Fibroblast of mammary gland (primary cell): ENCODE results near the gene BIRC3.

Experiments used
- DNase-seq: peaks from one replicate; pipeline ENCODE4 v3.0.0-alpha.2; 2010; ENCODE audit warnings: low read depth
- H3K4me3 ChIP-seq: 2 replicates; pipeline ENCODE4 v1.5.1; 2011; ENCODE audit warnings: low read depth, mild to moderate bottlenecking, low read length, moderate library complexity; ENCODE audit not compliant: control insufficient read depth
- TF ChIP-seq, protein P1 (sequence below): conservative IDR thresholded peaks from 2 replicates; pipeline ENCODE4 v1.5.1; 2011; ENCODE audit warnings: low read depth, low read length, inconsistent platforms; ENCODE audit not compliant: control insufficient read depth, insufficient read depth

The BIRC3 gene

DNA sequence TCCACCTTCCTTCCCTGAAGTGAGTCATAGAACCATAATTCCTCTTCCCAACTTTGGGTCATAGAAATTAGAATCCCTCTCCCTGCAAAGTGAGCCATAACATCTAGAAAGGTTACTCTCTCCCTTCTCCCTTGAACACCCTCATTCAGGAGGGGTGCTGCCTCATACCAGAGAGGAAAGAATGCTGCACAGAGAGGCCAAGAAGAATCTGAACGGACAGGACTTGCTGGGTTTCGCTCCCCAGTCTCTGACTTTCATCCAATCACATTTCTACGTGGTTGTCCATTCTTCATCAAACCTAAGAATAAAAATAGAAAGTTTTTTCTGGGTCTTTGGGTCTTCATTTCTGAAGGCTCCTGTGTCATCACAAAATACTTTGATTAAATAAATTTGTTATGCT is 31.0 kb upstream of the BIRC3 start:
- TF ChIP-seq, protein P1, sequence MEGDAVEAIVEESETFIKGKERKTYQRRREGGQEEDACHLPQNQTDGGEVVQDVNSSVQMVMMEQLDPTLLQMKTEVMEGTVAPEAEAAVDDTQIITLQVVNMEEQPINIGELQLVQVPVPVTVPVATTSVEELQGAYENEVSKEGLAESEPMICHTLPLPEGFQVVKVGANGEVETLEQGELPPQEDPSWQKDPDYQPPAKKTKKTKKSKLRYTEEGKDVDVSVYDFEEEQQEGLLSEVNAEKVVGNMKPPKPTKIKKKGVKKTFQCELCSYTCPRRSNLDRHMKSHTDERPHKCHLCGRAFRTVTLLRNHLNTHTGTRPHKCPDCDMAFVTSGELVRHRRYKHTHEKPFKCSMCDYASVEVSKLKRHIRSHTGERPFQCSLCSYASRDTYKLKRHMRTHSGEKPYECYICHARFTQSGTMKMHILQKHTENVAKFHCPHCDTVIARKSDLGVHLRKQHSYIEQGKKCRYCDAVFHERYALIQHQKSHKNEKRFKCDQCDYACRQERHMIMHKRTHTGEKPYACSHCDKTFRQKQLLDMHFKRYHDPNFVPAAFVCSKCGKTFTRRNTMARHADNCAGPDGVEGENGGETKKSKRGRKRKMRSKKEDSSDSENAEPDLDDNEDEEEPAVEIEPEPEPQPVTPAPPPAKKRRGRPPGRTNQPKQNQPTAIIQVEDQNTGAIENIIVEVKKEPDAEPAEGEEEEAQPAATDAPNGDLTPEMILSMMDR, result no peak
- H3K4me3 ChIP-seq, result no peak overlapping the region
- DNase-seq, result no peak

DNA sequence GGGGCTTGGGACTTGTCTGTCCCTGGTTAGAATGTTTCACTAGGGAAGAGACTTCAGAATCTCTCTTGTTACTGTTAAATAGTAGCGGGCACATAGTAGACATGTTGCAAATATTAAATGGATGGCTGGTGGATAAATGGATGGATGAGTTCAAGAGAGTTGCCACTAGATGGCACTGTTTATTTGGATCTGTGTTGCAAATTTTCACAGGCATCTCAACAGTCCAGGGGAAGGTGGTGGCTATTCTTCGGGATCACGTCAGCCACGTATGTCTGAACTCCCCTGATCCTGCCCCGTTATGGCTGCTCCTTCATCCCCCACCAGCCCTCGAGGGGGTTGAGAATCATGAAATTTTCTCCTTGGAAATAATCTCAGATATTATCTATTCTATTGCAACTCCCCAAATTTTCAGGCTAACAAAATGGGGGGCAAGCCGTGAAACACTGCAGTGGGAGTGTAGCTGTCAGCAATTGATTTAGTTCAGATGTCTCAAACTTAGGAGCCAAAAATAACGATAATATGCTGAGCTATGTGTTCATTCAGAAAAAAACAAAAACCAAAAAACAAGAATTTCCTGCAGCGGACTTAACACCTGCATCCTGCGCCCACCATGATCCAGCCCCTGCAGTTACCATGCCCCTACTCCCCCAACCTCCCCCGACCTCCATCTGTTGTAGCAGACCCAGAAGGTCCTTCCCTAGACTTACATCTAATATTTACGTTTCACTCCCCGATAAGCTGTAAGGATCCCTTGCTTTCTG is 29.1 kb upstream of the BIRC3 start:
- DNase-seq, result peak; percentile 83

GRCh38 chr11:102288725-102289083 is 28.6 kb upstream of the BIRC3 start:
- TF ChIP-seq, protein P1, result no peak
- DNase-seq, result no peak
- no peak overlapping the region for H3K4me3 ChIP-seq

More for the DNA sequence above, 29.1 kb upstream of the BIRC3 start:
- H3K4me3 ChIP-seq, result peak overlapping the region; percentile 30
- TF ChIP-seq, protein P1, result peak; percentile 69

DNA sequence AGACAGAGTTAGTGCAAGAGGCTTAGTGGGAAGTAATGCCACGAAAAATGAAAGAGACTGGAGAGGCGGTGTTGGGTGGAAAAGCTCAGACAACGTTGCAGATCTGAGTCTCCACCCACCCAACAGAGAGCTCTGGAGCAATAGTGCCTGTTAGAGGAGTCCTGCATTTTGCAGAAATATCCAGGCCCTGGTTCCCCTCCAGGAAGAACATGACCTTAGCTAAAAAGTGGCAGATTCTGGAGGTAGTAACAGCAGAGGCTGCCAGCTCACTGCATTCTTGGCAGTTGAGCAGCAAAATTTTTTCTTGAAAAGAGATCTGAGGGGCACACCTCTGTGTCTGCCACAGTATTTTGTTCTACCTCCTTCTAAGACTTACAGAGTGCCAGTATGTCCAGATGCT is 27.7 kb upstream of the BIRC3 start:
- no peak overlapping the region for H3K4me3 ChIP-seq
- no peak for DNase-seq
- TF ChIP-seq, protein P1, result no peak

DNA sequence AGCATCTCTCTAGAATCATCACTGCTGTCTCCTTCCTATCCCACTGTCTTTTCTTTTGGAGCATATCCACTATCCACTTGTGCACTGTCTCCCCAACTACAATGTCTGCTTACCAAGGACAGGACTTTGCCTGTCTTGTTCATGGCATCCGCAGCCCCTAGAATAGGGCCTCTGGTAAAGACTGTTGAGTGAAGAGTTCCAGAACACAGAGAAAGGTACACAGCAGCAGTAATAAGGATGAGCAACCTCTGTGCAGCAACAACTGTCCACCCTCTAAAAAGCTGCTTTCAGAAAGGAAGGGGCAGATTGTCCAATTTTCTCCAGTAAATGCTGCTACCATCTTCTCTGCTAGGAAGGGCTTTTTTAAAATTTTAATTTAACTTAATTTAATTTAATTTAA is 25.5 kb upstream of the BIRC3 start:
- TF ChIP-seq, protein P1, result no peak
- no peak overlapping the region for H3K4me3 ChIP-seq
- no peak for DNase-seq

DNA sequence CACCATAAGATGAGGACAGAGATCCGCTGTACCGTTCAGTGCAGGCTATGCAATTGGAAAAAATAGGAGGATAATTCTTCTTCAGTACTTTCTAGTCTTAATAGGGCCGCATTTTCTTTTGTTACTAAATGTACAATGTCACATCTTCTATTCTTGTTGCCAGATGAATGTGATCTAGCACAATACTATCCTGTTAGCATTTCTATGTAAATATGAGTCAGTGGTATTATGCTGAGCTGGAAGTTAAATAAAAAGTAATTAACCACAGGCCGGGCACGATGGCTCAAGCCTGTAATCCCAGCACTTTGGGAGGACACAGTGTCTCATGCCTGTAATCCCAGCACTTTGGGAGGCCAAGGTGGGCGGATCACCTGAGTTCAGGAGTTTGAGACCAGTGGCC is 24.4 kb upstream of the BIRC3 start:
- no peak for DNase-seq
- no peak overlapping the region for H3K4me3 ChIP-seq
- TF ChIP-seq, protein P1, result no peak
